Gastrocnemius medialis (tissue), 4 donors: ENCODE measurements around the gene FGFRL1.

Experiments used
- POLR2A ChIP-seq, 2 donors: fragments of 450-650 bp; IDR thresholded peaks; one replicate each; pipeline ENCODE4 v1.6.1; 2017; ENCODE audit warnings: antibody characterized with exemption in 2 of 2, mild to moderate bottlenecking in 2 of 2, moderate library complexity in 2 of 2
- TF ChIP-seq, protein P1 (sequence below), 5 experiments: fragments of 450-650 bp in 3 of 5; fragments of 200-600 bp in 2 of 5; sonication (generic) in 2 of 5; IDR thresholded peaks in 4 of 5; conservative IDR thresholded peaks in 1 of 5; 1 replicate in 4 of 5; 2 replicates in 1 of 5; pipeline ENCODE4 v1.5.1; 2016 to 2019; ENCODE audit warnings: antibody characterized with exemption in 5 of 5, mild to moderate bottlenecking in 3 of 5, moderate library complexity in 3 of 5

DNA sequence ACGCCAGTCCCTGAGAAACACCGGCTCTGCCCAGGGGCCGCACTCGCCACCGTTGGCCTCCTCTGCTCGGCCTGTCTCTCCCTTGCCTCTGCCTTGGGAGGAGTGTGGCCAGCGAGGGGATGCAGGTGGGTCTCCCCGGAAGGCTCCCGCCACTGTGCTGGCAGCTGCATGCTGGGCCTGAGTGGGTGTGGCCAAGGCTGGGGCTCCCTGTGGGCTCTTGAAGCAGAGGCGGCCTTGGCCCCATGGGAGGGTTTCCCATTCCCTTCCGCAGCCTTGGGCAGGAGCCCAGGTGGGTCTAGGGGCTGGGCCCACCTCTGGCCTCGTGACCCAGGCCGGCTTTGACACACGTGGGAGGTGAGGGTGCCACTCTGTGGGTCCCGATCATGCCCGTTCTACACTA lies 19.1 kb downstream of the FGFRL1 start:
- TF ChIP-seq, protein P1, sequence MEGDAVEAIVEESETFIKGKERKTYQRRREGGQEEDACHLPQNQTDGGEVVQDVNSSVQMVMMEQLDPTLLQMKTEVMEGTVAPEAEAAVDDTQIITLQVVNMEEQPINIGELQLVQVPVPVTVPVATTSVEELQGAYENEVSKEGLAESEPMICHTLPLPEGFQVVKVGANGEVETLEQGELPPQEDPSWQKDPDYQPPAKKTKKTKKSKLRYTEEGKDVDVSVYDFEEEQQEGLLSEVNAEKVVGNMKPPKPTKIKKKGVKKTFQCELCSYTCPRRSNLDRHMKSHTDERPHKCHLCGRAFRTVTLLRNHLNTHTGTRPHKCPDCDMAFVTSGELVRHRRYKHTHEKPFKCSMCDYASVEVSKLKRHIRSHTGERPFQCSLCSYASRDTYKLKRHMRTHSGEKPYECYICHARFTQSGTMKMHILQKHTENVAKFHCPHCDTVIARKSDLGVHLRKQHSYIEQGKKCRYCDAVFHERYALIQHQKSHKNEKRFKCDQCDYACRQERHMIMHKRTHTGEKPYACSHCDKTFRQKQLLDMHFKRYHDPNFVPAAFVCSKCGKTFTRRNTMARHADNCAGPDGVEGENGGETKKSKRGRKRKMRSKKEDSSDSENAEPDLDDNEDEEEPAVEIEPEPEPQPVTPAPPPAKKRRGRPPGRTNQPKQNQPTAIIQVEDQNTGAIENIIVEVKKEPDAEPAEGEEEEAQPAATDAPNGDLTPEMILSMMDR (IDR thresholded peaks at IDR 0.05 in 4 of 5, conservative IDR thresholded peaks at IDR 0.05 in 1 of 5): no peak
- TF ChIP-seq POLR2A (IDR thresholded peaks at IDR 0.05): no peak
